GM11168 (cell line): ENCODE results near the gene LTB4R.

Source experiments
- in situ Hi-C: fragments of 300-500 bp; cut with MboI; formaldehyde crosslinking; loops from one replicate; pipeline ENCODE4 v1.12.0; 2022; ENCODE audit warnings: low sequenced_read_pairs; ENCODE audit not compliant: unreplicated experiment

The LTB4R gene

DNA sequence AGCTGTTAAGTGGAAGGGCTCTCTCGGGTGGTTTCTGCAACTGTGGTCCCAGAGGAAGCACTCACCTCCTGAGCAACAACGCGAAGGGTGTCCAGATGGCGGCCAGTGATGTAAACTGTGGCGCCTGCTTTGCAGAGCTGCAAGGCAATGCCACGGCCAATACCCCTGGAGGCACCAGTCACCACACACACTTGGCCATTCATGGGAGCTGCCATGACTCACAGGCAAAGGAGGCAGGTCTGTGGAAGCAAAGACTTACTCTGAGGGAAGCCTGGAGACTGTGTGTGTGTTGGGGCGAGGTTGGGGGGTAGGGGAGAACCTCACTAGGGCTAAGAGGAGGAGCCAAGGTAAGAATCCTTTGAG lies 12.4 kb upstream of the LTB4R start:
- in situ Hi-C loops, result loop anchor here (5.0 kb wide), 1 partner anchor 57 kb away; the partner anchor contains the start of gene TINF2

DNA sequence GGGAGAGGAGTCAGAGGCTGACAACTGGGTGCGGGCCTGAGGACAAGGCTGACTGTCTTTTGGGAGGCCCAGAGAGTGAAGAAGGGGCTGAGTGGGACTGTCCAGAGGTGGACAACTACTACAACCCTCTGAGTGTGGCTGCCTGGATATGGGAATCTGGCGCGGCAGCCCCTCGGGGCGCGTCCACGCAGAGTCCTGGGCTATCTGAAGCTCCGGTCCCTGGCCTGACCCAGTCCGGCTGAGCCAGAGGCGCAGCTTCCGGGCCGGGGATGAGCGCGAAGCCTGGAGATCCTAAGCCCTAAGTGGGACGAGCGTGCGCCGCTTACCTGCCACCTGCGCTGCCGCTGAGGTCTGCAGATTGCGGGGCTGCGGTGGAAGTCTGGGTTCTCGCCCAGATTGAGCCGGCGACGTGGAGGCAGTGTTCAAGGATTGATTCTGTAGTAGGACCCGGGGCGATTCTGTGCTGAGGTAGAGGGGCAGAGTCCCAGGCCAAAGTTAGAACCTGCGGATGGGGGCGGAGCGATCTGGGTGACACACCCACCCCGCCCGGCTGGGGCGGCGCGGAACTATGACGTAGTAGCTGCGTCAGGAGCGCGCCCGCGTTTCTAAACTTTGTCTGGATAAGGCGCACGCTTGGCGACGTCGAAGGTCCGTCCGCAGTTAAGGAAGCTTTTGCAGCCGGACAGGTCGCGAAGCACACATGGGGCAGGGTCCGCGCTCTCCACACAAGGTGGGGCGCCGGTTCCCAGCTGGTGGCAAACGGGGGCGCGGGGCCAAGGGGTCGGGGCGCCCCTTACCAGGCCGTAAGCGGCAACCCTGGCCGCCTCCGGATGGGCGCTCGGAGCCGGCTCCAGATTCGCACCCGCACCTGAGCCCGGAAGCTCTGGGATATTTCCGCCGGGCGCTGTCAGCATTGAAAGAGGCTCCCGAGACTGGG lies 11.8 kb upstream of the LTB4R start, which contains the start of the genes DHRS1 and NOP9:
TSS of gene DHRS1 (minus strand) at position 526 of the 937 bp plus-strand sequence. CDS start 674 bp downstream, outside the sequence.
TSS of gene NOP9 (plus strand) at position 596 of the 937 bp plus-strand sequence. CDS start at position 701, 105 bp downstream.
- in situ Hi-C loops, result loop anchor here (5.0 kb wide), 1 partner anchor 57 kb away; the partner anchor contains the start of gene TINF2

DNA sequence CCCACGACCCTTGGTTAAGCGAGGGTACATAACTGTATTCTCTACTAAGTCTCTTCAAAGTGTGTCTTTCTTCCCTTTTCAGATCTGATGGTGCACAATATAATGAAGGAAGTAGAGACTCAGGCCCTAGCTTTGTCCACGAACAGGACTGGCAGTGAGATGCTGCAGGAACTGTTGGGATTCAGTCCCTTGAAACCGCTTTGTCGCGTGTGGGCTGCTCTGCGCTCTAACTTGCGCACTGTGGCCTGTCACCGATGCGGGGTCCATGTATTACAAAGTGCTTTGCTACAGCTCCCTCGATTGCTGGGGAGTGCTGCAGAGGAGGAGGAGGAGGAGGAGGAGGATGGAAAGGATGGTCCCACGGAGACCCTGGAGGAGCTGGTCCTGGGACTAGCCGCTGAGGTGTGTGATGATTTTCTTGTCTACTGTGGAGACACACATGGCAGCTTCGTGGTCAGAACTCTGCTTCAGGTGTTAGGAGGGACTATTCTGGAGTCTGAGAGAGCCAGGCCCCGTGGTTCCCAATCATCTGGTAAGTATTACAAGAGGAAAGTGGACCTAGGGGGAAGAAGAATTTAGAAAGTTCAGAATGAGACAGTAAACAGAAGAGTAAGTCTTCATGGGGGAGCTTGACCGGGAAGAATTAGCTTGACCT lies 10.8 kb upstream of the LTB4R start:
- in situ Hi-C loops, result no loop called here

DNA sequence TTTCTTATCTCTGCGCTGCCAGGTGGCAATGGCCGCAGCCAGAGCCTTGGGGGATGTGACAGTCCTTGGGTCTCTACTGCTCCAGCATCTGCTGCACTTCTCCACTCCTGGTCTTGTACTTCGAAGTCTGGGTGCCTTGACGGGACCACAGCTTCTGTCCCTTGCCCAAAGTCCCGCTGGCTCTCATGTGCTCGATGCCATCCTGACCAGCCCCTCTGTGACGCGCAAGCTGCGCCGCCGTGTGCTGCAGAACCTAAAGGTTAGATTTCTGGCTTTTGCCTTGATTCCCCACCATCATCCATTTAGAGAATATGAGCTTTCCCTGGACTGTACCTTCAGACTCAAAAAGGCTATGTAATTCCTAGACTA lies 7.3 kb upstream of the LTB4R start:
- in situ Hi-C loops, result no loop called here

DNA sequence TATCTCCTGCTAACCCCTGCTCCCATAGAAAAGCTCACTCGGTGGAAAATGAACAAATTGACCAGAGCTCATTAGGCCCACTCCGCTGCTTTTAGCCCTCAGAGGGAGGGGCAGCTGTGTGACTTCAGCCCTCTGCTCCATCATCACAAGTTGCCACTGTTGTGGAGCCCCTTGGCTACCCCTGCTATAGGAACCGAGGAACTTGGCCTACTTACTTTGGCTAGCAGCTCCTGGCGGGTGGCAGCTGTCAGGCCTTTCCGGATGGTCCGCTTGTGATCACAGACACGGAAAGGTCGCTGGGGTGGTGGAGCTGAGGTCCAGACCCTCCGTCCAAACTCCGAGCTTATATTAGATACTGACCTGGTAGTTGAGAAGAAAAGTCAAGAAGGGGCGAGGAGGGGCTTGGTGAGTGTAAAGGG lies 4.1 kb upstream of the LTB4R start:
- in situ Hi-C loops, result no loop called here

DNA sequence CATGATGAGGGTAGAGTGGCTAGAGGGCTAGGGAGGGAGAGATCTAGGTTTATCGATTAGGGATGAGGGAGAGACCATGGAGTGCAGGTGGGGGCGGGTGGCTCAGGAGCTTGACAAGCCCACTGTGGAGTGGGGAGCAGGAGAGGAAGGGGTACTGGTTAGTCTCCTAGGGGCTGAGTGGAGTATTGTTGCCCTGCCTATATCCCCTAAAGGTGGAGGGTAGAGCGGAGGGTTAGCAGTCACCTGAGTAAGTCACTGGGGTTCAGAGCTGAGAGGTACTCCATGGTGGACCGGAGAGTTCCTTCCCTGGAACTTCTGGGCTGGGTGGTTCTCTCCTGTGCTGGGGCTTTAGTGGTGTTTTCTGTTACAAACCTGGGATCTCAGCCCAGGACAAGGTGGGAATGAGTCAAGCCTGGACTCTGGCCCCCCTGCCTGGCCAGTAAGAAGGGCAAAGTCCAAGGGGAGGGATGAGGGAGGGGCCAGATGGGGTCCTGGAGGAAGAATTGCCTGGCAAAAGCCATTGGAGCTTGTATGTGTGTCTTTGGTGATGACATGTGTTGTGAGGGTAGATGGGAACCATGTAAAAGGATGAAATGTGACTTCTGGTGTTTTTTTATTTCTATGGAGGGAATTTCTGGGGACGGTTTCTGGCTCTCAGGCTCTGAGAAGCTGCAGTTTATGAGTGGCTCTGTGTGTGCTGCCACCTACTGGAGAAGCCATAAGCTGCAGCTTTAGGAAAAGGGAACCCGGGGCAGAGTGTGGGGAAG lies 3.5 kb upstream of the LTB4R start, which contains the start of gene CIDEB:
TSS of gene CIDEB (minus strand) at position 403 of the 767 bp plus-strand sequence. CDS start at position 284, 119 bp downstream.
- in situ Hi-C loops, result no loop called here

DNA sequence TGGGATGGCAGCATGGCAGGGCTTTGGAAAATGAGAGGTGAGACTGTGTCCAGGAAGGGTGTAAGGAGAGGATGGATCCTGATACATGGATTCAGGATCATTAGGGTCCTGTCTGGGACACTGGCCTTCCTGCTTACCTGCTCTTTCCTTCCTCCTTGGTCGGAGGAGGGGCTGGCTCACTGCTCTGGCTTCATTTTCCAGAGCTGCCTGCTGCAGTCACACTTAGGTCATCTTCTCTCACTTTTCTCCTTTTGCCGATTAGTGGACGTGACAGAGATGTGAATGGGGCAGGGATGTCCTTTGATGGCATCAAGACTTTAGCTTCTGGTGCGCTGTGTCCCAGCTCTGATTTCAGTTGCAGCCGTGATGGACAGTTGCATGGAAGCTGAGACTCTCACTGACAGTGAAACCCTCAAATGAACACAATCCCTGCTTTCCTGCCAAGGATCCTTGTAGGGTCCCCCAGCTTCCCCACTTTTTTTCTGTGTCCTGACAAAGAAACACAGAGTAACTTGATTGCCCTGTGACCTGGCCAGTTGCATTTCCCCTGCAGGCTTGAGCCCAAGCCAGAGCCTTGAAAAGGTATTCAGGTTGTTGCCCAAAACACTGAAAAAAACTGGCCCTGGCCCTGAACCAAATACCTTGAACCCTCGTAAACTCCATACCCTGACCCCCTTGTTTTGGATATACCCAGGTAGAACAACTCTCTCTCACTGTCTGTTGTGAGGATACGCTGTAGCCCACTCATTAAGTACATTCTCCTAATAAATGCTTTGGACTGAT lies 2.8 kb upstream of the LTB4R start:
- in situ Hi-C loops, result no loop called here

DNA sequence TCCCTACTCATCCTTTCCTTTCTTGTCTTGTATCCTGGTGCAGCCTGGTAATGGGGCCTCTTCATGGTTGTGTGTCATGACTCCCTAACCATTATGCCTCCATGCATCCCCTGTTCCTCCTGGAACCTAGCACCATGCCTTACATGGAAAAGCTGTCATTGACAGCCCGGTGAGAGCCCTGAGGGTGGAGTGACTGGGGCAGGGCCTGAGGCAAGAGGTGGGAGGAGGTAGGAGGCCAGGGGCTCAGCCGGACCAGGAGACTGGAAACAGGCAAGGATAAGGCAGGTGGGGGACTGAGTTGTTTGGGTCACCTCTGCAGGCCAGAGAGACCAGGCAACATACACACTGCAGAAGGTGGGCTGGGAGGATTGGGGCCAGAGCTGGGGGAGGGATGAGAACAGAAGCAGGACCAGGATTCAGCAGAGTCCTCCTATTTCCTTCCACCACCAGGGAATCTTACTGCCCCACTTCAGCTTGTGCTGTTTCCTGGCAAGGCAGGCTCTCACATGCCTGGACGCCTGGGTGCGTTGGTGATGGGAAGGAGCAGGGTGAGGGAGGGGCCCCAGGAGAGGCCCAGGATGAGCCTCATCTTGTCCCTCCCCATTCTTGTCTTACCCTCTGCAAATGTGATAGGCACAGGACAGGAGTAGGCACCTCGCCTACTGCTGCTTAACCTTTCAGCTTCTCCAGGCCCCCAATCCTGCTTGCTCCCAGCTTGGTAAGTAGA lies 1.6 kb upstream of the LTB4R start, which contains the start of gene LTB4R2:
TSS of gene LTB4R2 (plus strand) at position 603 of the 727 bp plus-strand sequence. CDS start 525 bp downstream, outside the sequence.
- in situ Hi-C loops, result no loop called here

DNA sequence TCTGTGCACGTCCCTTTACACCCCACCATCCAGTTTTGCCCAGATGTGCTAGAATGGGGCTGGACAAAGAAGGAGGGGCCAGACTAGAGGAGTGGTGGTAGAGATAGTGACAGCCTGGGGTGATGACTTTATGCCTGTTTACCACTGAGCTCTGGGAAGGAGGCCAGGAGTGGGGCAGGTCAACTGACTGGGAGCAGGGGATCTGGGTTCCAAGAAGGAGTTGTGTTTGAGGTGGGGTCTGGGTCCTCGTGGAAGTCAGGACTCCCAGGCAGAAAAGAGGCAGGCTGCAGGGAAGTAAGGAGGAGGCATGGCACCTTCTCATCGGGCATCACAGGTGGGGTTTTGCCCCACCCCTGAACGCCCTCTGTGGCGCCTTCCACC lies 1.0 kb upstream of the LTB4R start:
- in situ Hi-C loops, result no loop called here

DNA sequence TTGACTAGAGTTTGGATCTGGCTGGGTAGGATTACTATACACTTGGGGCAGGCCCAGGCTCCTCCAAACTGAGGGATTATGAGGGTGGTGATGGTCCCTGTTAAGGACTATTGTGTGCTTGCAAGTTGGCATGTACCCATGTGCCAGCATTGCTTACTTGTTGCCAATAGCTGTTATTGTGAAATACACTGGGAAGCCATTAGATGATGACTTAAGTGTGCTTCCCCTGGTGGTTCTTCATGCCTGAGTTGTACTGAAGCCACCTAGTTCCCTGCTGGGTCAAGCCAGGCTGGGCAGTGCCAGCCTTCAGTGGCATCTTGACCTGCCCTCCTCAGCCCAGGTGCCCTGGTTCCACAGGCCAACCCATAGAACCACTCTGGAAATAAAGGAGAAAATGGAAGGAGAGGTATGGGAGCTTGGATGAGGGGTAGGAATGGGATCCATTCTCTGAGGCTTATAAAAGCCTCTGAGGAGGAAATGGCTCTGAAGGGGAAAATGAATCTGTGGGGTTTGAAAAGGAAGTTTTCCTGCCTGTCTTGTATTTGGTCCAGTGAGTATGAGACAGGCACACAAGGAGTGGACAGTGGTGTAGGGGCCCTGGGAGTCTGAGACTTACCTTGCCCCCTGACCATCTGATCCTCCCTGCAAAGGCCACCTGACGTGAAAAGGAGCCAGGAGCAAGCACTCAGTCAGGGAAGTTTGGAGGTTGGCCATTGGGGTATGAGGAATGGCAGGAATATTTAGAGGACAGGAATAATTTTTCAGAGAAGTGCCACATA lies 724 bp downstream of the LTB4R start:
- in situ Hi-C loops, result no loop called here

DNA sequence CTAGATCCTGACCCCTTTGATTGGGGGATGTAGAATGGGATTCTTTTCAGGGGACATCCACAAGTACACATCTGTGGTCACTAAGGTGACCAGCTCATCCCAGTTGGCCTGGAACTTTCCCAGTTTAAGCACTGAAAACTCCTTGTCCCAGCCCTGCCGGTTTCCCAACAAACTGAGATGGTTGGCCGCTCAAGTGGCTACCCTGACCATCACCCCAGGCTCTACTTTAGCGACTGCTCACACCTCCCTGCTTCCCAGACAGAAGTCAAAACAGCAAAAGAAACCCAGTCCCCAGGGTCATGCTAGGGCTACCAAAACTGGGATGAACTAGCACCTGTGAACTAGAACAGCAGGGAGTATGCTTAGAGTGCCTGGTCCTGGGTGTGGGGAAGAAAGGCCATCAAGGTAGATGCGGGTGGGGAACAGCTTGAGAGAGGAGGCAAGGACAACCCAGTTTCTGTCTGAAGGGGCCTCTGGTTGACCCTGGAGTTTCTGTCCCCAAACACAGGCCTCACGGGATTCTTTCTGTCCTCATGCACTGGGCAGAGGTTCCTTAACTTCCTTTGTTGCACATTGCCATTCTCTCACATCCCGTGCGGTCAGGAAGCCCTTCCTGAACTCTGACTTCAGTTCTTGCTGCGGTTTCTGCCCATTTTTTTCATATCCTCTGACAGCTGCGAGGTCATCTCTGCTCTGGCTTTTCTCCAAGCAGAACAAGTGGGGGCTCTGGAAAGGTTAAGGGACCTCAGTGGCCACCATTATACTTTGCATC lies 1.6 kb downstream of the LTB4R start:
- in situ Hi-C loops, result no loop called here

DNA sequence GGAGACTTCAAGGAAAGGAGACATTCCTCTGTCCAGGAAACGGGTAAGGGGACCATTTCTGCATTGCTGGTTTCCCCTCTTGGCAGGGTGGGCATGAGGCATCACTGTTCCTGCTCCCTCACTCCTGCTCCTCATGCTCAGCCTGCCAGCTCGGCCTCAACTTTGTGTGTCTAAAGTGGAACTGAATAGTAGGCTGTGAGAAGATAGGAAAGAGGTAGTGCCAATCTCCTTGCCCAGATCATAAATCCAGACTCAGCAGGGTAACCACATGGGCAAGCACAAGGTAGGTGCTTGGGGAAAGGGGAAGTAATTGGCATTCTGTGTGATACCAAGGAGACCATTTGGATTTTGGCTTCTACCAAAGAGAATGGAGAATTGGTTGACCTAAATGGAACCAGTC lies 2.6 kb downstream of the LTB4R start:
- in situ Hi-C loops, result no loop called here

DNA sequence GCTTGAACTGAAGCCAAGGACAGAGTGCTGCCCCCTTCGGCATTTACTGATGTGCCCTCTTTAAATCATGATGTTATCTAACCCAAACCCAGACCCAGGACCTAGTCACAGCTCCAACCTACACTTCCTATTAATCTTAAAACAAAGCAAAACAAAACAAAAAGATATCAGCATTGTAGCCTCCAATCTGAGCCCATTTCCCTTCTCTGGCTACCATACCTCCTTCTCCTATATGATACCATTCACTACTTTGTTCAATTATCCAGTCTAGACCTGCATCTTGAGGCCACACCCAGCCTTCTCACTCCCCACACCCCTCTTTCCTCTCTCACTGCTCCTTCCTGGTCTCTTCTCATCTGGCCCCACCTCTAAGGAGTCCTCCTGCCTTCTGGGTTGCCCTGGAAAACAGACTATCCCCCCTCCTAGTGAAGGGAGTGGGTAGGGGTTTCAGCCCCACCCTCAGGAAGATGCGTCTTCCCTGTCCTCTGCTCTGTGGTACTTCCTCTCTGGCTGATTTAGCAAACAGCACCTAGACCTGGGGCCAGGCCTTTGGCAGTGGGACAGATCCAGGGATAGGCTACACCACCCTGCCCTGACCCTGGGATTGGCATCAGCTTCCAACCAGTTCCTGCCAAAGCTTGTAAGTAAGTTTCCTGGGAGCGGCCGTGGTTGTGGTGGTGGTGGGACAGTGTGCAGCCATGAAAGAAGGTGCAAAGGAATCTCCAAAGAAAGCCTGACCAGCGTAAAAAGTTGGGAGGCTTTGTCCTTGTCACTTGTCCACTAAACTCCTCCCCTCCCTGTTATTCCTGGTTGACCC lies 3.3 kb downstream of the LTB4R start:
- in situ Hi-C loops, result no loop called here

DNA sequence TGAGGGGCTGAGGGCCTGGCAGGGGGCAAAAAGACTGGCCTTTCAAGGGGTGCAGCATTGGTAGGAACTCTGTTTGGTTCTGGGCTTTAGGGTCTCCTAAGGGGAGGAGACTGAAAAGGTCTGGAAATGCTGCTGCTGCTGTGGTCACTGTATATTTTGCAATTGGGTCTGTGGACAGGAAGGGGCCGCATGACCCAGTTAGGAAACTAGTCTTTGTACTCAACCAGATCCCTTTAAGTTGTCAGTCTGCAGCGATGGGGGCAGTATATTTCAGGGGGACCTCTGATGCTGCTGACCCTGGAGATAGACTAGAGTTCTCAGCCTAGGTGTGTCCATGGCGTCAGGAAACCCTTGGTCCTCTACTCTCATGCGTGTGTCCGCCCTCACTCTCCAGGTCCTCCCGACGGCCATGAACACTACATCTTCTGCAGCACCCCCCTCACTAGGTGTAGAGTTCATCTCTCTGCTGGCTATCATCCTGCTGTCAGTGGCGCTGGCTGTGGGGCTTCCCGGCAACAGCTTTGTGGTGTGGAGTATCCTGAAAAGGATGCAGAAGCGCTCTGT lies 4.0 kb downstream of the LTB4R start:
- in situ Hi-C loops, result no loop called here

DNA sequence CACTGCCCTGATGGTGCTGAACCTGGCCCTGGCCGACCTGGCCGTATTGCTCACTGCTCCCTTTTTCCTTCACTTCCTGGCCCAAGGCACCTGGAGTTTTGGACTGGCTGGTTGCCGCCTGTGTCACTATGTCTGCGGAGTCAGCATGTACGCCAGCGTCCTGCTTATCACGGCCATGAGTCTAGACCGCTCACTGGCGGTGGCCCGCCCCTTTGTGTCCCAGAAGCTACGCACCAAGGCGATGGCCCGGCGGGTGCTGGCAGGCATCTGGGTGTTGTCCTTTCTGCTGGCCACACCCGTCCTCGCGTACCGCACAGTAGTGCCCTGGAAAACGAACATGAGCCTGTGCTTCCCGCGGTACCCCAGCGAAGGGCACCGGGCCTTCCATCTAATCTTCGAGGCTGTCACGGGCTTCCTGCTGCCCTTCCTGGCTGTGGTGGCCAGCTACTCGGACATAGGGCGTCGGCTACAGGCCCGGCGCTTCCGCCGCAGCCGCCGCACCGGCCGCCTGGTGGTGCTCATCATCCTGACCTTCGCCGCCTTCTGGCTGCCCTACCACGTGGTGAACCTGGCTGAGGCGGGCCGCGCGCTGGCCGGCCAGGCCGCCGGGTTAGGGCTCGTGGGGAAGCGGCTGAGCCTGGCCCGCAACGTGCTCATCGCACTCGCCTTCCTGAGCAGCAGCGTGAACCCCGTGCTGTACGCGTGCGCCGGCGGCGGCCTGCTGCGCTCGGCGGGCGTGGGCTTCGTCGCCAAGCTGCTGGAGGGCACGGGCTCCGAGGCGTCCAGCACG lies 4.7 kb downstream of the LTB4R start:
- in situ Hi-C loops, result no loop called here

DNA sequence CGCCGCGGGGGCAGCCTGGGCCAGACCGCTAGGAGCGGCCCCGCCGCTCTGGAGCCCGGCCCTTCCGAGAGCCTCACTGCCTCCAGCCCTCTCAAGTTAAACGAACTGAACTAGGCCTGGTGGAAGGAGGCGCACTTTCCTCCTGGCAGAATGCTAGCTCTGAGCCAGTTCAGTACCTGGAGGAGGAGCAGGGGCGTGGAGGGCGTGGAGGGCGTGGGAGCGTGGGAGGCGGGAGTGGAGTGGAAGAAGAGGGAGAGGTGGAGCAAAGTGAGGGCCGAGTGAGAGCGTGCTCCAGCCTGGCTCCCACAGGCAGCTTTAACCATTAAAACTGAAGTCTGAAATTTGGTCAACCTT lies 5.3 kb downstream of the LTB4R start:
- in situ Hi-C loops, result no loop called here
